Measurements from ENCODE around the gene TMEM213.
"Not testable (repeated sequence)": the region's sequence is repeated elsewhere in the genome, so short reads cannot be mapped to it uniquely, and the experiment has no call there.

TMEM213 gene

GRCh38 chr7:138797046-138797445 is 748 bp upstream of the TMEM213 start:
- not testable (repeated sequence) for DNase-seq (ENCODE audit: low read depth)

- no peak for DNase-seq (ENCODE audit: low read depth)
These were observed 1.0 kb downstream of the TMEM213 start for GRCh38 chr7:138798836-138799235.

- DNase-seq (ENCODE audit: low read depth): no peak
These were observed 1.7 kb downstream of the TMEM213 start for GRCh38 chr7:138799336-138800000.

- DNase-seq (ENCODE audit: low read depth): no peak
These were observed 3.5 kb downstream of the TMEM213 start for GRCh38 chr7:138801256-138801655.

- DNase-seq (ENCODE audit: low read depth): no peak
These were observed 4.9 kb downstream of the TMEM213 start for GRCh38 chr7:138802706-138803105.

- no peak for DNase-seq (ENCODE audit: low read depth)
These were observed 6.8 kb downstream of the TMEM213 start for GRCh38 chr7:138804618-138805017.

GRCh38 chr7:138809346-138809745 is 11.6 kb downstream of the TMEM213 start:
- no peak for DNase-seq (ENCODE audit: low read depth)

GRCh38 chr7:138811327-138811726 is 13.5 kb downstream of the TMEM213 start:
- DNase-seq (ENCODE audit: low read depth): not testable (repeated sequence)

GRCh38 chr7:138813945-138814344 is 16.2 kb downstream of the TMEM213 start:
- no peak for DNase-seq (ENCODE audit: low read depth)

GRCh38 chr7:138814816-138815332 is 17.1 kb downstream of the TMEM213 start:
- no peak for DNase-seq (ENCODE audit: low read depth)

GRCh38 chr7:138816650-138817049 is 18.9 kb downstream of the TMEM213 start:
- no peak for DNase-seq (ENCODE audit: low read depth)

GRCh38 chr7:138819625-138820024 is 21.8 kb downstream of the TMEM213 start:
- no peak for DNase-seq (ENCODE audit: low read depth)

GRCh38 chr7:138821912-138822311 is 24.1 kb downstream of the TMEM213 start:
- no peak for DNase-seq (ENCODE audit: low read depth)

GRCh38 chr7:138822867-138823535 is 25.2 kb downstream of the TMEM213 start:
- no peak for DNase-seq (ENCODE audit: low read depth)

GRCh38 chr7:138825049-138825721 is 27.4 kb downstream of the TMEM213 start:
- DNase-seq (ENCODE audit: low read depth): no peak

GRCh38 chr7:138828302-138828701 is 30.5 kb downstream of the TMEM213 start:
- DNase-seq (ENCODE audit: low read depth): no peak

- no peak for DNase-seq (ENCODE audit: low read depth)
These were observed 31.5 kb downstream of the TMEM213 start for GRCh38 chr7:138829335-138829734.

GRCh38 chr7:138832966-138833365 is 35.2 kb downstream of the TMEM213 start:
- no peak for DNase-seq (ENCODE audit: low read depth)

- no peak for DNase-seq (ENCODE audit: low read depth)
These were observed 35.8 kb downstream of the TMEM213 start for GRCh38 chr7:138833596-138833995.

GRCh38 chr7:138834583-138834982 is 36.8 kb downstream of the TMEM213 start:
- DNase-seq (ENCODE audit: low read depth): no peak

- no peak for DNase-seq (ENCODE audit: low read depth)
These were observed 37.3 kb downstream of the TMEM213 start for GRCh38 chr7:138835087-138835486.

GRCh38 chr7:138837627-138838026 is 39.8 kb downstream of the TMEM213 start:
- DNase-seq (ENCODE audit: low read depth): no peak

GRCh38 chr7:138838166-138838565 is 40.4 kb downstream of the TMEM213 start:
- DNase-seq (ENCODE audit: low read depth): no peak

Data from T-helper 22 cell (primary cell).